ENCODE measurements around the gene ANKRD30BL. TPM values are rescaled to one million over a fixed set of nuclear protein-coding genes. Genes with fewer than 3 reads are reported as not detected.
"Not testable (repeated sequence)": the region's sequence is repeated elsewhere in the genome, so short reads cannot be mapped to it uniquely, and the experiment has no call there.

ANKRD30BL gene
- polyA plus RNA-seq (ENCODE audit: insufficient read length) = not detected

GRCh38 chr2:132161161-132162124 lies at the start of gene ANKRD30BL:
ANKRD30BL (minus strand) TSS chr2:132161952; CDS start chr2:132161705, 247 bp downstream.
- not testable (repeated sequence) for DNase-seq (ENCODE audit: low read depth)

GRCh38 chr2:132202866-132203265 lies 41.1 kb upstream of the ANKRD30BL start:
- DNase-seq (ENCODE audit: low read depth) = not testable (repeated sequence)

- DNase-seq (ENCODE audit: low read depth) = not testable (repeated sequence)
Measured at GRCh38 chr2:132192854-132193253, 31.1 kb upstream of the ANKRD30BL start.

- not testable (repeated sequence) for DNase-seq (ENCODE audit: low read depth)
Measured at GRCh38 chr2:132167100-132167499, 5.3 kb upstream of the ANKRD30BL start.

GRCh38 chr2:132162125-132162660 lies 441 bp upstream of the ANKRD30BL start:
- DNase-seq (ENCODE audit: low read depth) = not testable (repeated sequence)

- peak; percentile 9 for DNase-seq (ENCODE audit: low read depth)
Measured at GRCh38 chr2:132146774-132147173, 15.0 kb downstream of the ANKRD30BL start.
